ENCODE data around the gene NIPBL.

Gene NIPBL

DNA sequence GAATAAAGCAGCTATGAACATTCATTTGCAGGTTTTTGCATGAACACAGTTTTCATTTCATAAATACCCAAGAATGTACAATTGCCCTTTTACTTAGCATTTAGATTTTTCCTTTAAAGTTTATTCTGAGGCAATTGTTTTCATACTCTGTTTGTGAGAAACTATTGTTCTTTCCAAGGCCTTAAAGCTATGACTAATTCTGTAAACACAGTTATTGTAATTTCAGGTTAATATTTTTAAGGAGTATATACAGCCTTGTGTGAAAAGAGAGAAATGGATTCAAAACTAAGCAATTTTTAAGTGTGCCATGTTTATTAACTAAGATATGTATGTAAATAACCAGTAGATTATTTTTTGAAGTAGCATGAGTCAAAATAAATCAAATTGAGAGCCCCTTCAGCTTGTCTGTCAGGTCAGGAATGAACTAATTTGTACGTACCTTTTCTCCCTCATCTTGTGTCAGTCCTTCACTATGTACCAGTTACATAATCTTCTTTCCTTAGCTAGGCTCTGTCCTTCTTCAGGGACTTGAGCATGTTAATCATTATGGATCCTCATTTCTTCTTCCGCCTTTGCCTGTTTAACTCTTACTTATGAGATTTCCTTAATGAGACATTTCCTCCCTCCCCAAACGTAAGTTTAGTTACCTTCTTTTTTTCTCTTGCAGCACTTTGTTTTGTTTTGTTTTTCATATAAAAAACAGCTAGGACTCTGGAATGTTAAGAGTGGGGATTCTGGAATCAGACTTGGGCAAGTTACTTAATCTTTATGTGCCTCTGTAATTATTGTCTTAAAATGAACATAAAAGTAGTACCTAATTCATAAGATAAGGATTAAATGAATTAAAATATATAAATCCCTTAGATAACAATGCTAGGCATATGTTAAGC is 63.6 kb downstream of the NIPBL start:
- peaks cover 66% of the 10 kb centered on the region for H3K4me1 Mint-ChIP-seq (ENCODE audit: low read depth)
- H3K9me3 Mint-ChIP-seq: no peaks in the 10 kb centered on the region
- no peak for DNase-seq
- no peaks in the 10 kb centered on the region for H3K27me3 Mint-ChIP-seq
- H3K27ac Mint-ChIP-seq: no peak overlapping the region
- H3K36me3 Mint-ChIP-seq (ENCODE audit: low read depth): peaks cover 3% of the 10 kb centered on the region
- no peak overlapping the region for H3K4me3 Mint-ChIP-seq

- H3K4me3 Mint-ChIP-seq: no peak overlapping the region
- no peaks in the 10 kb centered on the region for H3K27me3 Mint-ChIP-seq
- H3K27ac Mint-ChIP-seq: no peak overlapping the region
- DNase-seq: no peak
- no peaks in the 10 kb centered on the region for H3K9me3 Mint-ChIP-seq
- H3K4me1 Mint-ChIP-seq (ENCODE audit: low read depth): peaks cover 63% of the 10 kb centered on the region
- H3K36me3 Mint-ChIP-seq (ENCODE audit: low read depth): peaks cover 3% of the 10 kb centered on the region
These were observed 67.0 kb downstream of the NIPBL start for GRCh38 chr5:36943584-36943983.

DNA sequence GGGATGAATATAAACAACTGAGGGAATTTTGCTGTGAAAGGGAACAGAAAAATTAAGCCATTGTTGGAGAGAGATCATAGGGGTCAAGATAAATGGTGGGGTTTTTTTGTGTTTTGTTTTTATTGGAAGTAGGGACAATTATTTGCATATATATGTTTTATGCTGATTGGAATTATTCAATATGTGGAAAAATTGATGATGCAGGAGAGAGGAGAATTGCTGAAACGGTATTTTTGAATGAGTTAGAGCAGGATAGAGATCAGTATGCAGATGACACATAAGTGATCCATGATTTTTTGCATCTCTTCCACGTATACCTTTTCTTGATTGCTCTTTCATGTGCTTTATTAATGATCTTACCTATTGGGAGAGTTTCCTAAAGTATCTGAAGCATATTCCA is 67.5 kb downstream of the NIPBL start:
- Mint-ChIP-seq H3K4me3 (no peak overlapping the region), H3K9me3 (no peaks in the 10 kb centered on the region), H3K27me3 (no peaks in the 10 kb centered on the region), H3K4me1 (ENCODE audit: low read depth) (peaks cover 65% of the 10 kb centered on the region), H3K27ac (no peak overlapping the region), H3K36me3 (ENCODE audit: low read depth) (peaks cover 3% of the 10 kb centered on the region)
- DNase-seq: no peak

DNA sequence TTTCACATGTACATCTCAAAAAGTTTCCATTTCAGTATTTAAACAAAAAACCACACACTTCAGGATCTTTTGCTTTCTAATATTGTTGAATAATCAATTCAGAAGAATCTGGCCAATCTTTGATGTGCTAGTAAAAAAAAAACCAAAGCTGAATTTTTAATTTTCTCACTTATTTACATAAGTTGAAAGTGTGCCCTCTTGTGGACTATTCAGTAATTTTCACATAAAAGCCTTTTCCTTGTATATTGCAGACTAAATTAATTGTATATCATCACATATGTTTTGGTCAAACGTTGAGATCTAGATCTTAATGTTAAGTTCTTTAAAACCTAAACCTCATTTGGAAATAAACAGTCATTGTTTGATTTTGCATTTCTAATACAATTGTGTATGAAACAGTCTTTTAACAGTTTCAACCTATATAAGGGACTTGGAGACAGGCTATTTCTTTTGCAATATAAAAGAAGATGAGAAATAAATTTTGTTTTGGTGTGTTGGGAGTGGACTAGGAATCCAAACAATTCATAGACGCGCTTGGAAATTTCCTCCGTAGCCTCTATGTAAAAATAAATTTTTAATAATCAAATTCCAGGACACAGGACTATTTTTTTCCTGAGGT is 68.1 kb downstream of the NIPBL start:
- no peaks in the 10 kb centered on the region for H3K36me3 Mint-ChIP-seq (ENCODE audit: low read depth)
- H3K4me3 Mint-ChIP-seq: no peak overlapping the region

GRCh38 chr5:36945687-36946086 is 69.1 kb downstream of the NIPBL start:
- Mint-ChIP-seq H3K36me3 (ENCODE audit: low read depth) (no peaks in the 10 kb centered on the region), H3K27me3 (no peaks in the 10 kb centered on the region), H3K27ac (no peak overlapping the region), H3K4me1 (ENCODE audit: low read depth) (peaks cover 62% of the 10 kb centered on the region), H3K9me3 (no peaks in the 10 kb centered on the region), H3K4me3 (no peak overlapping the region)
- no peak for DNase-seq

More for the DNA sequence above, 68.1 kb downstream of the NIPBL start:
- Mint-ChIP-seq H3K9me3 (no peaks in the 10 kb centered on the region), H3K27me3 (no peaks in the 10 kb centered on the region), H3K27ac (no peak overlapping the region), H3K4me1 (ENCODE audit: low read depth) (peaks cover 61% of the 10 kb centered on the region)
- no peak for DNase-seq

DNA sequence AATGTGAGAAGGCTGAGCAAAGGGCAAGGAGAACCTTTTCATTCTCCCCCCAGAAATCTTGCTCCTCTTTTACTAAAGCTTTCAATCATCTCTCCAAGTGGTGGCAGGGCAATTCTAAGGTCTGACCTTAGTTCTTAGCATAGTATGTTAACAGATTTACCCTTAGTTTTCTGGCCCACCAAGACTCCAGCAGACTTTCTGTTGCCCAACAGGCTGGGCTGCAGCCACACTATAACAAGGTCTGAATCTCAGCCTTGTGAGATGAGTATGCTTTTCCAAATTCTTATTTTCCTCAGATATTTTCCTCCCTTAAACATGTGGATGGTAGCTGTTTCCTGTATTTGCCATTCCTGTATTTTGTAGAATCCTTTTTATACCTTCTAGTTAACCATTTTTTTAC is 69.5 kb downstream of the NIPBL start:
- no peak overlapping the region for H3K4me3 Mint-ChIP-seq
- no peak overlapping the region for H3K27ac Mint-ChIP-seq

GRCh38 chr5:36948041-36948440 is 71.5 kb downstream of the NIPBL start:
- H3K9me3 Mint-ChIP-seq: no peaks in the 10 kb centered on the region
- H3K27ac Mint-ChIP-seq: no peak overlapping the region
- H3K36me3 Mint-ChIP-seq (ENCODE audit: low read depth): no peaks in the 10 kb centered on the region
- H3K4me3 Mint-ChIP-seq: no peak overlapping the region
- DNase-seq: no peak
- no peaks in the 10 kb centered on the region for H3K27me3 Mint-ChIP-seq
- peaks cover 73% of the 10 kb centered on the region for H3K4me1 Mint-ChIP-seq (ENCODE audit: low read depth)

More for the DNA sequence above, 69.5 kb downstream of the NIPBL start:
- no peaks in the 10 kb centered on the region for H3K27me3 Mint-ChIP-seq
- H3K4me1 Mint-ChIP-seq (ENCODE audit: low read depth): peaks cover 64% of the 10 kb centered on the region
- DNase-seq: no peak
- H3K36me3 Mint-ChIP-seq (ENCODE audit: low read depth): no peaks in the 10 kb centered on the region
- H3K9me3 Mint-ChIP-seq: no peaks in the 10 kb centered on the region

GRCh38 chr5:36948650-36949049 is 72.1 kb downstream of the NIPBL start:
- Mint-ChIP-seq H3K4me3 (no peak overlapping the region), H3K27me3 (no peaks in the 10 kb centered on the region)
- DNase-seq: no peak

GRCh38 chr5:36949593-36949992 is 73.0 kb downstream of the NIPBL start:
- Mint-ChIP-seq H3K27ac (no peak overlapping the region), H3K36me3 (ENCODE audit: low read depth) (peaks cover 8% of the 10 kb centered on the region), H3K4me3 (no peak overlapping the region), H3K27me3 (no peaks in the 10 kb centered on the region), H3K4me1 (ENCODE audit: low read depth) (peaks cover 64% of the 10 kb centered on the region), H3K9me3 (no peaks in the 10 kb centered on the region)
- DNase-seq: no peak

More at GRCh38 chr5:36948650-36949049, 72.1 kb downstream of the NIPBL start:
- Mint-ChIP-seq H3K36me3 (ENCODE audit: low read depth) (peaks cover under 1% of the 10 kb centered on the region), H3K9me3 (no peaks in the 10 kb centered on the region), H3K27ac (no peak overlapping the region), H3K4me1 (ENCODE audit: low read depth) (peaks cover 70% of the 10 kb centered on the region)

DNA sequence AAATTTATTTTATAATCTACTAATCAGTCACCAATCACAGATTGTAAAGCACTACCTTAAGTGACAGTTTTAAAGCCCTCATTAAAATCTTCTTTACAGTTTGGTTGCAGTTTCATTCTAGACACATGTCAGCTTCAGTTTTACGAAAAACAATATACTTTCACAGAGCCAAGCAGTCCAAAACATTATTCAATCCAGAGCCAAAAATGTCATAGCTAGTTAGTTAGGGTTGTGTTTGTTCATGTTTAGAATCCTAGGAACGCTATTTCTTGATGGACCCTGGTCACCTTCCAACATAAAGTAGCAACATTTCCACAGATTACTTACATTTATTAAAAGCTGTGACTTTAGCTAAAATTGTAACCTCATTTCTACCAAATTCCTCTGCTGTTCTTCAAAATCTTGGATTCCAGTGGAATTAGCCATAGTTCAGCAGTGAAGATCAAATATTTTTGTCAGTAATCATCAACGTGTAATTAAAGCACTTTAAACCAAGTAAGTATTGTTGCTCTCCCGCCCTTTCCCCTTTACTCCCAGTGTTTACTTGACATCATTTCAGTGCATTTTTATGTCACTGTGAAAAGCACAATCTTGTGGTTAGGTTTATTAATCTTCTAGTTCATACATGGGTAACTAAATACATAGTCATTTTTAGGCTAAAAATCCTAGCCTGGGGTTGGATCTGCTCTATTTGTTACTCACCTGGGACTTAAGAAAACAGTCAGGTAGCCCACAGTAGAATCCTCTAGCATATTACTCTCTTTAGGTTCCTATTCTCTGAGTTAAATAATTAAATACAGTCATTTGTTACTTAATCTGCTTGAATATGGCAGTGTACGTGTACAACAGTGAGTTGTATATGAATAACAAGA is 74.3 kb downstream of the NIPBL start:
- Mint-ChIP-seq H3K4me1 (ENCODE audit: low read depth) (peaks cover 59% of the 10 kb centered on the region), H3K36me3 (ENCODE audit: low read depth) (peaks cover 20% of the 10 kb centered on the region), H3K4me3 (no peak overlapping the region), H3K27me3 (no peaks in the 10 kb centered on the region), H3K27ac (no peak overlapping the region), H3K9me3 (no peaks in the 10 kb centered on the region)
- DNase-seq: no peak

DNA sequence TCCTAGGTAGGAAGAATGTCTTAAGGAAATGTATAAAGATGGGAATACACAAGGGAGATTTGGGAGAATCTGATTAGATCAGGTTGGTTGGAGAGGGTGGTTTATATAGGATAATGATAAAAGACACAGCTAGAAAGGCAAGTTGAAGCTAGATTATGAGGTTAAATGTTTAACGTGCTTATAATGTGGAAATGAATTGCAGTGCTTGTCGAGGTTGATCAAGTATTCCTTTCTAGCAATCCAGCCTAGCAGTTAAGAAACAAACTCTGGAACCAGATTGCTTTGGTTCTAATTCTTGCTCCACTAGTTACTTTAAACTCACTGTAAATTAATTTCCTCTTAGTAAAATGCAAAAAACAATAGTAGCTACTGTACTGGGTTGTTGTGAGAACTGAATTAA is 76.5 kb downstream of the NIPBL start:
- no peaks in the 10 kb centered on the region for H3K9me3 Mint-ChIP-seq
- no peaks in the 10 kb centered on the region for H3K27me3 Mint-ChIP-seq
- H3K4me1 Mint-ChIP-seq (ENCODE audit: low read depth): peaks cover 42% of the 10 kb centered on the region
- H3K27ac Mint-ChIP-seq: no peak overlapping the region
- H3K4me3 Mint-ChIP-seq: no peak overlapping the region
- DNase-seq: no peak
- peaks cover 36% of the 10 kb centered on the region for H3K36me3 Mint-ChIP-seq (ENCODE audit: low read depth)

- H3K4me3 Mint-ChIP-seq: no peak overlapping the region
- peaks cover 8% of the 10 kb centered on the region for H3K4me1 Mint-ChIP-seq (ENCODE audit: low read depth)
- no peak for DNase-seq
- H3K9me3 Mint-ChIP-seq: no peaks in the 10 kb centered on the region
- H3K27me3 Mint-ChIP-seq: no peaks in the 10 kb centered on the region
- no peak overlapping the region for H3K27ac Mint-ChIP-seq
- H3K36me3 Mint-ChIP-seq (ENCODE audit: low read depth): peaks cover 70% of the 10 kb centered on the region
These were observed 81.5 kb downstream of the NIPBL start for GRCh38 chr5:36957953-36958537.

GRCh38 chr5:36958612-36959011 is 82.0 kb downstream of the NIPBL start:
- H3K4me1 Mint-ChIP-seq (ENCODE audit: low read depth): peaks cover 6% of the 10 kb centered on the region
- H3K9me3 Mint-ChIP-seq: no peaks in the 10 kb centered on the region
- no peak for DNase-seq
- H3K27ac Mint-ChIP-seq: no peak overlapping the region
- peaks cover 74% of the 10 kb centered on the region for H3K36me3 Mint-ChIP-seq (ENCODE audit: low read depth)
- no peaks in the 10 kb centered on the region for H3K27me3 Mint-ChIP-seq
- H3K4me3 Mint-ChIP-seq: no peak overlapping the region

DNA sequence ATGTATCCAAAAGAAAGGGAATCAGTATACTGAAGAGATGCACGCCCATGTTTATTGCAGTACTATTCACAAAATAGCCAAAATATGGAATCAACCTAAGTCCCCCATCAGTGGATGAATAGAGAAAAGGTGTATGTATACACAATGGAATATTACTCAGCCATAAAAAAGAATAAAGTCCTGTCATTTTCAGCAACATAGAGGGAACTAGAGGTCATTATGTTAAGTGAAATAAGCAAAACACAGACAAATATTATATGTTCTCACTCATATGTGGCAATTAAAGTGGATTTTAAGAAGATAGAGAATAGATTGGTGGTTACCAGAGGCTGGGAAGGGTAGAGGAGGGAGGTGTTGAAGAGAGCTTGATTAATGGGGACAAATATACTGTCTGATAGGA is 88.6 kb downstream of the NIPBL start:
- Mint-ChIP-seq H3K4me3 (no peak overlapping the region), H3K27ac (no peak overlapping the region), H3K9me3 (no peaks in the 10 kb centered on the region), H3K27me3 (no peaks in the 10 kb centered on the region), H3K4me1 (ENCODE audit: low read depth) (no peaks in the 10 kb centered on the region), H3K36me3 (ENCODE audit: low read depth) (peaks cover 80% of the 10 kb centered on the region)
- no peak for DNase-seq
